Tibial nerve (tissue), 4 donors: ENCODE data around the gene ZNF618. TPM values are rescaled to one million over a fixed set of nuclear protein-coding genes. Genes with fewer than 3 reads are reported as not detected.
A peak's percentile ranks its signal among the peaks of the same experiment; 100 is the strongest.

Experiments
- DNase-seq, 2 donors: peaks; one replicate each; pipeline ENCODE4 v3.0.0-alpha.2; 2019; ENCODE audit warnings: low spot score in 2 of 2
- H3K27ac ChIP-seq, 4 donors: fragments of 200-600 bp; sonication (generic) in 3 of 4; one replicate each; pipeline ENCODE4 v1.5.1; 2017 to 2019; ENCODE audit warnings: mild to moderate bottlenecking in 1 of 4
- H3K27me3 ChIP-seq, 2 donors: fragments of 200-600 bp; sonication (generic) in 1 of 2; one replicate each; pipeline versions ENCODE4 v1.5.1 to v1.6.0; 2017 to 2019
- H3K36me3 ChIP-seq, 3 donors: fragments of 200-600 bp; sonication (generic); one replicate each; pipeline ENCODE4 v1.5.1; 2018 to 2019
- H3K4me1 ChIP-seq, 4 donors: fragments of 200-600 bp; sonication (generic) in 3 of 4; one replicate each; pipeline ENCODE4 v1.5.1; 2017 to 2019
- H3K4me3 ChIP-seq, 4 donors: fragments of 200-600 bp; sonication (generic) in 3 of 4; one replicate each; pipeline ENCODE4 v1.5.1; 2017 to 2019; ENCODE audit warnings: mild to moderate bottlenecking in 1 of 4, moderate library complexity in 1 of 4
- H3K9me3 ChIP-seq, 4 donors: fragments of 200-600 bp; sonication (generic) in 3 of 4; one replicate each; pipeline ENCODE4 v1.5.1; 2017 to 2019
- EP300 ChIP-seq, 2 donors: sonication (generic); formaldehyde crosslinking; IDR thresholded peaks; one replicate each; pipeline ENCODE4 v1.6.1; 2017; ENCODE audit warnings: antibody characterized with exemption in 2 of 2, mild to moderate bottlenecking in 1 of 2
- POLR2A ChIP-seq, 2 donors: fragments of 450-650 bp; IDR thresholded peaks; one replicate each; pipeline ENCODE4 v1.6.1; 2017; ENCODE audit warnings: antibody characterized with exemption in 2 of 2, mild to moderate bottlenecking in 2 of 2, moderate library complexity in 2 of 2
- WGBS, 2 donors: methylation state at CpG; one replicate each; pipeline ENCODE4 v1.1.5; 2018; 5-methylcytosine and 5-hydroxymethylcytosine counted together
- total RNA-seq, 4 donors: library from RNA; depleted of rRNA; stranded (reverse); fragments of >200 nt; gene quantifications; one replicate each; pipeline ENCODE4 v1.1.0, GENCODE V29; 2016
- TF ChIP-seq, protein P1 (sequence below), 5 experiments: fragments of 200-600 bp in 3 of 5; fragments of 450-650 bp in 2 of 5; sonication (generic) in 3 of 5; IDR thresholded peaks; one replicate each; pipeline ENCODE4 v1.5.1; 2016 to 2019; ENCODE audit warnings: antibody characterized with exemption in 5 of 5, mild to moderate bottlenecking in 3 of 5, moderate library complexity in 2 of 5

The ZNF618 gene
- total RNA-seq, 4 donors from 2014 or later = 7.3 to 11.6 (median 9.0) TPM

DNA sequence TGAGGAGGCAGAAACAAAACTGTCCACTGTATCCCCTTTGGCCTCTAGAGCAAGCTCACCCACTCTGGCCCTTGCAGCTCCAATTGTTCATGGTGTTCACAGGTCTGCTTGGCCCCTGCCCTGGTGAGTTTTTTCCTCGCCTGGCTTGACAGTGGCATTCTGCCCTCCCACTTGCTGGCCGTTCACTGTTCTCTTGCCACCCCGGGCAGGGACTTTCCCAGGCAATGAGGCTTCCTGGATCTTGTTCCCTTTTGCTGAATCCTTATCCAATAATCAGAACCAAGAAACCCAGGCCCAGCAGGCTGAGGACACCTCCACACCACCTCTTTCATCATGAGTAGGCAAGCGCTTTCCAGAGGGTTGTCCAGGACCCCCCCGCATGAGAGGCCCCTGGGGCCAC lies 31.2 kb downstream of the ZNF618 start:
- Histone ChIP-seq H3K4me1 (peaks cover 0 to 28% (median 0%) of the 10 kb centered on the region in 4 donors), H3K27ac (no peak overlapping the region), H3K4me3 (no peak overlapping the region), H3K9me3 (peaks cover 0 to 10% (median 0%) of the 10 kb centered on the region in 4 donors), H3K27me3 (no peaks in the 10 kb centered on the region), H3K36me3 (no peaks in the 10 kb centered on the region)
- TF ChIP-seq, protein P1, sequence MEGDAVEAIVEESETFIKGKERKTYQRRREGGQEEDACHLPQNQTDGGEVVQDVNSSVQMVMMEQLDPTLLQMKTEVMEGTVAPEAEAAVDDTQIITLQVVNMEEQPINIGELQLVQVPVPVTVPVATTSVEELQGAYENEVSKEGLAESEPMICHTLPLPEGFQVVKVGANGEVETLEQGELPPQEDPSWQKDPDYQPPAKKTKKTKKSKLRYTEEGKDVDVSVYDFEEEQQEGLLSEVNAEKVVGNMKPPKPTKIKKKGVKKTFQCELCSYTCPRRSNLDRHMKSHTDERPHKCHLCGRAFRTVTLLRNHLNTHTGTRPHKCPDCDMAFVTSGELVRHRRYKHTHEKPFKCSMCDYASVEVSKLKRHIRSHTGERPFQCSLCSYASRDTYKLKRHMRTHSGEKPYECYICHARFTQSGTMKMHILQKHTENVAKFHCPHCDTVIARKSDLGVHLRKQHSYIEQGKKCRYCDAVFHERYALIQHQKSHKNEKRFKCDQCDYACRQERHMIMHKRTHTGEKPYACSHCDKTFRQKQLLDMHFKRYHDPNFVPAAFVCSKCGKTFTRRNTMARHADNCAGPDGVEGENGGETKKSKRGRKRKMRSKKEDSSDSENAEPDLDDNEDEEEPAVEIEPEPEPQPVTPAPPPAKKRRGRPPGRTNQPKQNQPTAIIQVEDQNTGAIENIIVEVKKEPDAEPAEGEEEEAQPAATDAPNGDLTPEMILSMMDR (IDR thresholded peaks at IDR 0.05) = no peak
- WGBS, 2 donors = 80 to 90% methylated on average over 5 of the region's 5 CpGs
- no peak for DNase-seq

DNA sequence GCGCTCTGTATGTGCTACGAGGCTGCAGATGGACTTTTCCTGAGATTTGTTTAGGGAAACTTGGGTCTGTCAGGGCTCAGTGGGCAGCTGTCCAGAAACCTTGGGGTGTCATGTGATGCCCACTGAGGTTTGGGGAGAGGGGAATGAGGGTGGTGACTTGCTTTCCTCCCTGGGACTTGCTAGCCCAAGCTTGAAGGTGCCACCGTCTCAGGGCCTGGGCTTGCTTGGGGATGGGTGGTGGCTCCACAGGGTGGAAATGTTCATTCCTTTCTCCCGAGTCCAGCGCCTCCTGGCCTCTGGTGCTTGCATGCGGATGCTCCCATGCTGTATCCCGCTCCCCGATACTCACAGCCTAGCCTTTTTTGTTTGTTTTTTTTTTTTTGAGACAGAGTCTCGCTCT lies 33.3 kb downstream of the ZNF618 start:
- no peaks in the 10 kb centered on the region for H3K9me3 ChIP-seq
- no peaks in the 10 kb centered on the region for H3K27me3 ChIP-seq
- H3K4me1 ChIP-seq = peaks cover 0 to 49% (median 9%) of the 10 kb centered on the region in 4 donors
- H3K27ac ChIP-seq = no peak overlapping the region
- no peaks in the 10 kb centered on the region for H3K36me3 ChIP-seq
- no peak overlapping the region for H3K4me3 ChIP-seq
- no peak for DNase-seq
- TF ChIP-seq, protein P1 (IDR thresholded peaks at IDR 0.05) = no peak
- TF ChIP-seq EP300 (IDR thresholded peaks at IDR 0.05) = no peak
- TF ChIP-seq POLR2A (IDR thresholded peaks at IDR 0.05) = no peak
- 92 to 94% methylated on average over 9 of the region's 9 CpGs for WGBS, 2 donors

DNA sequence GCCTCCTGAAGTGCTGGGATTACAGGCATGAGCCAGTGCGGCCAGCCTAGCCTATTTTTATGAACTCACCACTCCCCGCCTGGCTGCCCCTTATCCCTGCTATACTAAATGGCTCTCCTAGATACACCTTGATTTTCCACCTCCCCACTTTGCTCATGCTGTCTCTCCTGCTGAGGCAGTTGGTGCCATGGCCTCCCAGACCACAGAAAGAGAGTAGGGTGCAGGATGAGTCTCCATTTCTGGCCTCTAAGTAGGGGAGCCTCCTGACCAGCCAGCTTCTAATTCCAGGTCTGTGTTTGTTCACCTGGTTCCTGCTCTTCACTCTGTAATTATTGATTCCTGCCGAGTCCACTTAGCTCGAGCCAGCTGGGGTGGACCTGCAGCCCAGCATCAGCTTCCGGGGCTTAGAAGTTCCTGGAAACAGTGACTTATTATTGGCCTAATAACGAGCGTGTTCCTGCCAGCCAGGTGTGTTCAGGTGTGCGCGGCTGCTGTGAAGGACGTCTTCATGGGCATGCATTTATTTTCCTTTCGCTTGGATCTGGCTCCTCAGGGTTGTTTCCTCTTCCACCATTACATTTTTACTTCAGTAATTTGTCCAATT lies 34.0 kb downstream of the ZNF618 start:
- Histone ChIP-seq H3K27me3 (no peaks in the 10 kb centered on the region), H3K4me1 (peaks cover 0 to 54% (median 9%) of the 10 kb centered on the region in 4 donors), H3K27ac (no peak overlapping the region), H3K4me3 (no peak overlapping the region), H3K36me3 (no peaks in the 10 kb centered on the region), H3K9me3 (no peaks in the 10 kb centered on the region)
- DNase-seq = no peak
- TF ChIP-seq, protein P1 (IDR thresholded peaks at IDR 0.05) = no peak
- TF ChIP-seq EP300 (IDR thresholded peaks at IDR 0.05) = no peak
- TF ChIP-seq POLR2A (IDR thresholded peaks at IDR 0.05) = no peak
- 79 to 85% methylated on average over 11 of the region's 11 CpGs for WGBS, 2 donors

DNA sequence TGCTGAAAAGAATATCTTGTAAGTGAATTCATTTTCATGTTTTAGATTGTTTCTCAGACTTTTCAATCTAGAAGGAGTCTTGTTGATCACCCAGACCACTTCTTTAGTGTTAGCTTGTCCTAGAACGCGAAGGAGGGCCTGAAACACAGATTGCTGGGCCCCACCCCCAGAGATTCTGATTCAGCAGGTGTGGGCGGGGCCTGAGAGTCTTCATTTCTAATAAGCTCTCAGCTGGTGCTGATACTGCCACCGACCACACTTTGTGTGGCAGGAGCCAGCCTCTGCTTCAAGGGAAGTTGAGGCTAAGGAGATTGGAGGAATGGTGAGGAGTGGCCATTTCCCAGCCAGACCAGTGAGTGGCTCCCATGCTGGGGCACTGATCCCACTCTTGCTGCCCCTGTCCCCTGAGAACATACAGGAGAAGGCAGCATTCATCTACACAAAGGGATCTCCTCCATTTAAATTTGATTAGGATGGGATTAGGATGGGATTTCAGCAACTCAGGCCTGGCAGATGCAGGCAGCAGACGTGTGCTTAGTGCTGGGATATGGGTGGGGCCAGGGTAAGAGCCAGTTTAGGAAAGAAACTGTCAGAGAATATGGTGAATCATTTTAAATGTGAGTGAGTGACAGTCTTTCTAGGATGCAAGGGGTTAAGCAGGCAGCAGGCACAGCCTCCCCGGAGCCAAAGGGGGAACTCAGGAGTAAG lies 35.9 kb downstream of the ZNF618 start:
- Histone ChIP-seq H3K9me3 (no peaks in the 10 kb centered on the region), H3K27me3 (no peaks in the 10 kb centered on the region), H3K4me3 (no peak overlapping the region), H3K36me3 (peaks cover 0 to 6% (median 0%) of the 10 kb centered on the region in 3 donors), H3K4me1 (peaks cover 0 to 44% (median 9%) of the 10 kb centered on the region in 4 donors), H3K27ac (peak overlapping the region in 1 of 4 donors; percentile 7)
- no peak for TF ChIP-seq POLR2A (IDR thresholded peaks at IDR 0.05)
- TF ChIP-seq EP300 (IDR thresholded peaks at IDR 0.05) = no peak
- TF ChIP-seq, protein P1 (IDR thresholded peaks at IDR 0.05) = no peak
- no peak for DNase-seq
- 76 to 77% methylated on average over 6 of the region's 6 CpGs for WGBS, 2 donors

DNA sequence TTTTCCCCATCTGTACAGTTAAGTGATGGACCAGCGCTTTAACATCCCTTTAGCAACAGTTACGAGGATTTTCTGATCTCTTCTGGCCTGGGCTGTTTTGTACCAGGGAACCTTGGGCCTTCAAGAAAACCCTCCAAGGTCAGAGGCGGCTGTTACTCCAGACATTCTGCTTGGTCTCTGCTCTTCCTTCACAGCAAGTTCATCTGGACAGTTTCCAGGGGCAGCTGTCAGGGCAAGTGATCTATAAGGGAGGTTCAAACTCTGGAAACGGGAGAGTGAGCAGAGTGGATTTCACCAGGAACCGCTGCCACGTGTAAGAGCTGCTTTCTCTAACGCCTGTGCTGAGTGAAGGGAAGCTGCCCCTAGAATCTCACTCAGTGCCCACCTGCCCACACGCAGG lies 36.7 kb downstream of the ZNF618 start:
- Histone ChIP-seq H3K9me3 (no peaks in the 10 kb centered on the region), H3K27ac (peak overlapping the region in 1 of 4 donors; percentile 7), H3K27me3 (no peaks in the 10 kb centered on the region), H3K36me3 (peaks cover 0 to 6% (median 0%) of the 10 kb centered on the region in 3 donors), H3K4me1 (peaks cover 0 to 38% (median 9%) of the 10 kb centered on the region in 4 donors), H3K4me3 (no peak overlapping the region)
- 80 to 81% methylated on average over 8 of the region's 8 CpGs for WGBS, 2 donors
- TF ChIP-seq EP300 (IDR thresholded peaks at IDR 0.05) (no peak), POLR2A (IDR thresholded peaks at IDR 0.05) (no peak)
- TF ChIP-seq, protein P1 (IDR thresholded peaks at IDR 0.05) = no peak
- DNase-seq = no peak
